RCC 7860 (cell line): ENCODE measurements around the gene NDC80.

Experiments used
- DNase-seq: peaks from one replicate; pipeline ENCODE4 v3.0.0-alpha.2; 2015; ENCODE audit warnings: low spot score
- FAIRE-seq: peaks from 2 replicates; lab custom pipeline; 2012; peaks lifted over from hg19 to GRCh38; lab: Jason Lieb, UNC

The NDC80 gene

GRCh38 chr18:2555895-2556294 lies 15.5 kb upstream of the NDC80 start:
- FAIRE-seq (no peak), DNase-seq (no peak)

DNA sequence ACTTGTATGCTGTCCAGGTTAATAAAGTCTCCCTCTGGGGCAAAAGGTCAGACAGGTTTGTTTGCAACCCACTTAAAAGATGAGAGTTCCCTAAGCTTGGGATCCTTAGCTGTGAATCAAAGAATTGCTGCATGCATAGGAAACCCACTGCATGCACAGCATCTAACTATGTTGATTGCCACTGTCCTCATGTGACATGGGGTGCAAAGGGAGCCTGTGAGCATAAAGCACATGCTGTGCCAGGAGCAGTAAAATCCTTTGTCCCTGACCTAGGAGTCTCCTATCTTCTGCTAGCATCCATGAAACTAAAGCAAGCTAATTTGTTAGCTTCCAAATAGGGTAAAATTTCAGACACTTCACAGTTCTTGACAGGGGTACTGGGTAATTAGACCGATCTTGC lies 13.8 kb upstream of the NDC80 start:
- DNase-seq (no peak), FAIRE-seq (no peak)

DNA sequence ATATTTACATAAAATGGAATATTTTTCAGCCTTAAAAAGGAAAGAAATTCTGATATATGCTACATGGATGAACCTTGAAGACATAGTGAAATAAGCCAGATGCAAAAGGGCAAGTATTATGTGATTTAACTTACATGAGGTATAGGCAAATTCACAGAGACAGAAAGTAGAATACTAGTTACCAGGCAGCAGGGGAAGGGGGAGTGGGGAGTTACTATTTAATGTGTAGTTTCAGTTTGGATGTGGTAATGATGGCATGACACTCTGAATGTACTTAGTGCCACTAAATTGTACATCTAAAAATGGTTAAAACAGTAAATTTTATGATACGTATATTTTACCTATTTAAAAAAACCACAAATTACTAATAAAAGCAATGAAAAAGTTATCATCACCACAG lies 12.1 kb upstream of the NDC80 start:
- no peak for DNase-seq
- no peak for FAIRE-seq

- FAIRE-seq = no peak
- DNase-seq = no peak
Measured at GRCh38 chr18:2564373-2564772, 7.0 kb upstream of the NDC80 start.

GRCh38 chr18:2568129-2568528 lies 3.2 kb upstream of the NDC80 start:
- DNase-seq = no peak
- FAIRE-seq = no peak

GRCh38 chr18:2568605-2569004 lies 2.8 kb upstream of the NDC80 start:
- FAIRE-seq (no peak), DNase-seq (no peak)

DNA sequence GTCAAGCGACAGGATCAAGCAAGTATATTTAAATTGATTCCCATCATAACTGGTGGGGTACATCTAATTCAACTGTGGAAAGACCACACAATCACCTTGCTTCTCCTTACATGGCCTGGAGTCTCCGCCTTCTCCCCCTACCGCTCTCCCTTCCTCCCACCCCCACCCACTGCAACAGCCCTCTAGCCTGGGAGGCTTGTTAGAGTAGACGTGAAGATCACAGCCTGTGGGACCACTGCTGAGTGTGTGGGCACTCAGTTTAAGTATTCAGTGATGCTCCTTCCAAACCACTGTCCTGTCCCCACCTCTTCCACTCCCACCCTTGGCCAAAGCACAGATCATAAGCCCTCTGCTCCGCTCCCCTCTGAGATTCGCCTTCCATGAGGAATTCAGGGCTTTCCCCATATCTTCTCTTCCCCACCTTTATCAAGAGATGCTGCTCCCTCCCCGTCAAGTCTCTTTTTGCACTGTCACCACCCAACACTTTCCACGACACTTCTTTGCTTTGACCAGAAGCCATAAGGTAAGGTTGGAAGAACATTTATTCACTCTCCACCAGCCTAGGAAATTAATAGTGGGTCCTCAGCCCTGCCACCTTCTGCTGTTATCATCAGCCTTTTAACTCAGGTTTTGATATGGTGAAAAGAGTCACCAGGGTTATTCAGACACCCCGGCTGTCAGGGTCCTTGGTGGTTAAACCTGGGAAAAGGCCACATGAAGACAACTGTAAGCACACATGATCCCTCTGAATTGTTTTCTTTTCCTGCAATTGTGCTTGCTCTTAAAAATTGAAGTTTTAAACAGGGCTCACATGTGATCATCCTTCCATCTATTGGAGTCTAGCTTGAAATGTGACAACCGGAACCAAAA lies 1.8 kb upstream of the NDC80 start:
- no peak for FAIRE-seq
- DNase-seq = no peak

DNA sequence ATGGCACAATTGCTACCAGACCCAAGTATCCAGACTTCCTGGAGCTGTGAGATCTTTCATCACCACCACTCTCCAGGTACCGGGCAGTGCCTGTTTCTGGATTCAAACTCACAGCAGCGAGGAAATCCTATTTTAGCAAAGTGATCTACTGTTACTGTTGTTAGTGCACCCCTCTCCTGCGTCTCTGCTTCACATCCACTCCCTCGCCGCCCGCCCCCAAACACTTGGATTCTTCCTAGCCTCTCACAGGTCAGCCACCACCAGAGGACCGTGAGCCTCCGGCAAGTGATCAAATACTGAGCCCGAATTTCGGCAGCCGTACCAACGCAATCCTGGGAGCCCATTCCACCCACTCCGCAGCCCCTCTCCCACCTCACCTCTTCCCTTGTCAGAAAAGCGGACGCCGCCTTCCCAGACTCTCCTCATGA lies 571 bp upstream of the NDC80 start:
- no peak for FAIRE-seq
- DNase-seq = peak; percentile 23

GRCh38 chr18:2572171-2572569 lies 813 bp downstream of the NDC80 start:
- FAIRE-seq (no peak), DNase-seq (no peak)

GRCh38 chr18:2572892-2573291 lies 1.5 kb downstream of the NDC80 start:
- FAIRE-seq (no peak), DNase-seq (no peak)

- DNase-seq = no peak
- FAIRE-seq = no peak
Measured at GRCh38 chr18:2573408-2573807, 2.1 kb downstream of the NDC80 start.

DNA sequence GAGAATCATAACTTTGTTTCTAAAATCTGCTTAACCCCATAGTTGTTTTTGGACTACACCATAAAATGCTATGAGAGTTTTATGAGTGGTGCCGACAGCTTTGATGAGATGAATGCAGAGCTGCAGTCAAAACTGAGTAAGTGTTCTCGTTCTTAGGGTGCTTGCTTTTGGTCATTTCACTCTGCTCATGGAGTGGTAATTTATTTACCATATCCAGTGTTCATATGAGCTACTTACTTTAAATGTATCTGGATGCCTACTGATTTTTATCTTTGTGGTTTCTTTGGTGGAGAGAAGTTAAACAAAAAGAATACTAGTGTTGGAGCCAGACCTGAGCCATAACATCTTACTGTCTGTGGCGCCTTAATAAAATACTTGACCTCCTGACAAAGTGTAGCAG lies 16.4 kb downstream of the NDC80 start:
- FAIRE-seq = no peak
- no peak for DNase-seq

- FAIRE-seq = no peak
- DNase-seq = no peak
Measured at GRCh38 chr18:2588666-2589344, 17.4 kb downstream of the NDC80 start.

DNA sequence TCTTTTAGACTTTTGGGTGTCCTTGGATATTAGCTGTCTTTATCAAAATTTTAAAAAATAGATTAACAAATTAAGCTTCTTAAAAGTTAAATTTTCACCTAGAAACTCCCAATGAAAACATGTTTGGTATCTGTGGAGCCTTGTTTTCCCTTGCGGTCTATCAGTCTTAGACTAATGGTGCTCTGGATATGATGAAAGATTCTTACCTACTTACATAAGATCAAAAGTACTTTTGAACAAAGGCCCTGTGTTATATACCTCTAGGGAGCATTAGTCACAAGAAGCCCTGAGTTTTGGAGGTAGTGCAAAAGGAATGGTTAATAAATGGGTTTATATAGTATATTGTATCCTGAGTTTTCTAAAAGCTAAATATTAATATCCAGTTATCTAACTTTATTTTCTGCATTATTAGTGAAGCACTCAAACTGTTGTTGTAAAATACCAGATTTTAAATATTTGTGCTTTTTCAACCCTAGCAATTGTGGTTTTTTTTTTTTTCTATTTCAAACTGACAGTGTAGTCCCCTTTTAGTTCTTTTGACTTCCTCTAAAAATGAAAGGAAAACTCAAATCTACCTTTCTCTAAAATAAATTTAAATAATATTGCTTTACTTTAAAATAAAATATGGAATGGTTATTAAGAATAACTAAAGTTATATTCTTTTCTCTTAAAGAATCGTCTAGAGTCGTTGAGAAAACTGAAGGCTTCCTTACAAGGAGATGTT lies 18.1 kb downstream of the NDC80 start:
- DNase-seq (no peak), FAIRE-seq (no peak)

DNA sequence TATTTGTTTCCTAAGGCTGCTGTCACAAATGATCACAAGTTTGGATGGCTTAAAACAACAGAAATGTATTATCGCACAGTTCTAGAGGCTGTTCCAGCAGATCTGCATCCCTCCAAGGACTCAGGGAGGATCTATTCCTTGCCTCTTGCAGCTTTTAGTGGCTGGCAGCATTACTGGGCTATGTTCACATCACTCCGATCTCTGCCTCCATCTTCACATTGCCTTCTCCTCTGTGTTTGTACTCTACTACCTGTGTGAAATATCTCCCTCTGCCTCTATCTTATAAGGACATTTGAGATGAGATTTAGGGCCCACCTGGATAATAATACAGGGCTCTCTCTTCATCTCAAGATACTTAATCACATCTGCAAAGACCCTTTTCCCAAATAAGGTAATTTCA lies 18.9 kb downstream of the NDC80 start:
- FAIRE-seq = no peak
- DNase-seq = no peak

GRCh38 chr18:2597639-2598038 lies 26.3 kb downstream of the NDC80 start:
- FAIRE-seq = no peak
- no peak for DNase-seq

DNA sequence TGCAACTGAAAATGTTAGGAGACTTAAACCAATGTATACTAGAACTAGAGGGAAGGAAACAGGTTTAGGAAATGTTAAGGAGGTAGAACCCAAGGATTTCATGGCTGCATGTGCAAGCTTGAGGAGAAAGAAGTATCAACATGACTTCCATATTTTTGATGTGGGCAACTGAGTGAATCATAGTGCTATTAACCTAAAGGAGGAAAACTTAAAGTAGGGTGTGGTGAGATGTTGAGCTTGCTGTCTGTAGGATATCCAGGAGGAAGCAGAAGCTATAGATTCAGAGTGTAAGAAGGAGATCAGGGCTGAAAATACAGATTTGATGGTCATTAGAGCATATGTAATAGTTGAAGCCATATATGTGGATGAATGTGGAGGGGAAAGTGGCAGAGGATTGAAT lies 31.5 kb downstream of the NDC80 start:
- FAIRE-seq (no peak), DNase-seq (no peak)

- DNase-seq (no peak), FAIRE-seq (no peak)
Measured at GRCh38 chr18:2606335-2606734, 35.0 kb downstream of the NDC80 start.

GRCh38 chr18:2609604-2610003 lies 38.2 kb downstream of the NDC80 start:
- FAIRE-seq = no peak
- DNase-seq = no peak

DNA sequence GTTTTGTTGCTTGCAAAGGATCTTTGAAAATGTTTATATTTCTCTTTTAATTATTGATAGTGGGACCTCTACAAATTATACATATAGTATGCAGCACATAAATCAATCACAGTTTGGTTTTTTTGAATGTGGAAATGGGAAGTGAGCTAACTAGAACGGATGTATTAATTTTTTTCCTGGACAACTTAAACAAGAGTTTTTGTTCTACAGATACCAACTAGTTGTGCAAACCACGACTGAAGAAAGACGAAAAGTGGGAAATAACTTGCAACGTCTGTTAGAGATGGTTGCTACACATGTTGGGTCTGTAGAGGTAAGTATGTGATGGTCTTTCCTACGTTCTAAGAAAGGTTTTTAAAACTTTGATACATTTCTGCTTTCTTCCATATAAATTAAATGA lies 39.2 kb downstream of the NDC80 start:
- DNase-seq (no peak), FAIRE-seq (no peak)

- FAIRE-seq (no peak), DNase-seq (no peak)
Measured at GRCh38 chr18:2612996-2613395, 41.6 kb downstream of the NDC80 start.
